Measurements from ENCODE around the gene SART3. TPM values are rescaled to one million over a fixed set of nuclear protein-coding genes. Genes with fewer than 3 reads are reported as not detected.
A peak's percentile ranks its signal among the peaks of the same experiment; 100 is the strongest.

Gene SART3
- total RNA-seq, 1 donor from 2014 or later = 40.3 TPM

- DNase-seq (ENCODE audit: low read depth) = no peak
- no peak overlapping the region for H3K4me3 ChIP-seq (ENCODE audit: low read depth, low read length)
- TF ChIP-seq CTCF (IDR thresholded peaks at IDR 0.05; ENCODE audit: insufficient read depth, low read length, poor library complexity, severe bottlenecking) = no peak
- H3K27me3 ChIP-seq (ENCODE audit: control insufficient read depth, insufficient read depth, low read length) = no peaks in the 10 kb centered on the region
- no peaks in the 10 kb centered on the region for H3K36me3 ChIP-seq (ENCODE audit: control insufficient read depth, insufficient read depth, low read length)
These were observed 47.1 kb upstream of the SART3 start for GRCh38 chr12:108607981-108608600.

- no peaks in the 10 kb centered on the region for H3K27me3 ChIP-seq (ENCODE audit: control insufficient read depth, insufficient read depth, low read length)
- H3K36me3 ChIP-seq (ENCODE audit: control insufficient read depth, insufficient read depth, low read length) = no peaks in the 10 kb centered on the region
- no peak overlapping the region for H3K4me3 ChIP-seq (ENCODE audit: low read depth, low read length)
- no peak for DNase-seq (ENCODE audit: low read depth)
- no peak for TF ChIP-seq CTCF (IDR thresholded peaks at IDR 0.05; ENCODE audit: insufficient read depth, low read length, poor library complexity, severe bottlenecking)
These were observed 45.5 kb upstream of the SART3 start for GRCh38 chr12:108606492-108606891.

- no peak for TF ChIP-seq CTCF (IDR thresholded peaks at IDR 0.05; ENCODE audit: insufficient read depth, low read length, poor library complexity, severe bottlenecking)
- no peak overlapping the region for H3K4me3 ChIP-seq (ENCODE audit: low read depth, low read length)
- no peaks in the 10 kb centered on the region for H3K27me3 ChIP-seq (ENCODE audit: control insufficient read depth, insufficient read depth, low read length)
- no peaks in the 10 kb centered on the region for H3K36me3 ChIP-seq (ENCODE audit: control insufficient read depth, insufficient read depth, low read length)
- no peak for DNase-seq (ENCODE audit: low read depth)
These were observed 44.9 kb upstream of the SART3 start for GRCh38 chr12:108605690-108606406.

- TF ChIP-seq CTCF (IDR thresholded peaks at IDR 0.05; ENCODE audit: insufficient read depth, low read length, poor library complexity, severe bottlenecking) = no peak
- Histone ChIP-seq H3K27me3 (ENCODE audit: control insufficient read depth, insufficient read depth, low read length) (no peaks in the 10 kb centered on the region), H3K36me3 (ENCODE audit: control insufficient read depth, insufficient read depth, low read length) (no peaks in the 10 kb centered on the region), H3K4me3 (ENCODE audit: low read depth, low read length) (no peak overlapping the region)
- peak; percentile 55 for DNase-seq (ENCODE audit: low read depth)
These were observed 44.2 kb upstream of the SART3 start for GRCh38 chr12:108605000-108605689.

GRCh38 chr12:108604208-108604941 lies 43.4 kb upstream of the SART3 start:
- H3K27me3 ChIP-seq (ENCODE audit: control insufficient read depth, insufficient read depth, low read length) = no peaks in the 10 kb centered on the region
- no peak for DNase-seq (ENCODE audit: low read depth)
- TF ChIP-seq CTCF (IDR thresholded peaks at IDR 0.05; ENCODE audit: insufficient read depth, low read length, poor library complexity, severe bottlenecking) = no peak

More at GRCh38 chr12:108604208-108604941, 43.4 kb upstream of the SART3 start:
- Histone ChIP-seq H3K36me3 (ENCODE audit: control insufficient read depth, insufficient read depth, low read length) (no peaks in the 10 kb centered on the region), H3K4me3 (ENCODE audit: low read depth, low read length) (no peak overlapping the region)

All from kidney epithelial cell (primary cell).